ENCODE measurements around the gene ISG15.

Gene ISG15

DNA sequence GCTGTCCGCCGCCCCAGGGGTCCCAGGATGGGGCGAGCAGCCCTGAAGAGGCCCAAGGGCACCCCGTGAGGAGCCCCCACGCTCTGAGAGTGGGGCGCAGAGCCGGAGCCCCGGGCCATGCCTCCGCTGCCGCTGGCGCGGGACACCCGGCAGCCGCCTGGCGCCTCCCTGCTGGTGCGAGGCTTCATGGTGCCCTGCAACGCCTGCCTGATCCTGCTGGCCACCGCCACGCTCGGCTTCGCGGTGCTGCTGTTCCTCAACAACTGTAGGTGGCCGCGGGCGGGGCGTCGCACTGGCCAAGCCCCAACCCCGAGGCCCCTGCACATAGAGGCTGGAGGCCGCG is 21.1 kb downstream of the ISG15 start:
- no peak for DNase-seq (ENCODE audit: low spot score)
- TF ChIP-seq, protein P1, sequence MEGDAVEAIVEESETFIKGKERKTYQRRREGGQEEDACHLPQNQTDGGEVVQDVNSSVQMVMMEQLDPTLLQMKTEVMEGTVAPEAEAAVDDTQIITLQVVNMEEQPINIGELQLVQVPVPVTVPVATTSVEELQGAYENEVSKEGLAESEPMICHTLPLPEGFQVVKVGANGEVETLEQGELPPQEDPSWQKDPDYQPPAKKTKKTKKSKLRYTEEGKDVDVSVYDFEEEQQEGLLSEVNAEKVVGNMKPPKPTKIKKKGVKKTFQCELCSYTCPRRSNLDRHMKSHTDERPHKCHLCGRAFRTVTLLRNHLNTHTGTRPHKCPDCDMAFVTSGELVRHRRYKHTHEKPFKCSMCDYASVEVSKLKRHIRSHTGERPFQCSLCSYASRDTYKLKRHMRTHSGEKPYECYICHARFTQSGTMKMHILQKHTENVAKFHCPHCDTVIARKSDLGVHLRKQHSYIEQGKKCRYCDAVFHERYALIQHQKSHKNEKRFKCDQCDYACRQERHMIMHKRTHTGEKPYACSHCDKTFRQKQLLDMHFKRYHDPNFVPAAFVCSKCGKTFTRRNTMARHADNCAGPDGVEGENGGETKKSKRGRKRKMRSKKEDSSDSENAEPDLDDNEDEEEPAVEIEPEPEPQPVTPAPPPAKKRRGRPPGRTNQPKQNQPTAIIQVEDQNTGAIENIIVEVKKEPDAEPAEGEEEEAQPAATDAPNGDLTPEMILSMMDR (IDR thresholded peaks at IDR 0.05; ENCODE audit: extremely low read depth, missing control alignments), result no peak

GRCh38 chr1:1035291-1035943 is 22.1 kb downstream of the ISG15 start:
- TF ChIP-seq, protein P1 (IDR thresholded peaks at IDR 0.05; ENCODE audit: extremely low read depth, missing control alignments), result no peak
- no peak for DNase-seq (ENCODE audit: low spot score)

GRCh38 chr1:1037366-1038327 is 24.4 kb downstream of the ISG15 start:
- TF ChIP-seq, protein P1 (IDR thresholded peaks at IDR 0.05; ENCODE audit: extremely low read depth, missing control alignments), result no peak
- DNase-seq (ENCODE audit: low spot score), result no peak

- TF ChIP-seq, protein P1 (IDR thresholded peaks at IDR 0.05; ENCODE audit: extremely low read depth, missing control alignments), result no peak
- DNase-seq (ENCODE audit: low spot score), result peak; percentile 83
Observed at GRCh38 chr1:1038694-1039093, 25.4 kb downstream of the ISG15 start.

GRCh38 chr1:1039145-1039910 is 26.0 kb downstream of the ISG15 start:
- DNase-seq (ENCODE audit: low spot score), result peak; percentile 60
- TF ChIP-seq, protein P1 (IDR thresholded peaks at IDR 0.05; ENCODE audit: extremely low read depth, missing control alignments), result no peak

DNA sequence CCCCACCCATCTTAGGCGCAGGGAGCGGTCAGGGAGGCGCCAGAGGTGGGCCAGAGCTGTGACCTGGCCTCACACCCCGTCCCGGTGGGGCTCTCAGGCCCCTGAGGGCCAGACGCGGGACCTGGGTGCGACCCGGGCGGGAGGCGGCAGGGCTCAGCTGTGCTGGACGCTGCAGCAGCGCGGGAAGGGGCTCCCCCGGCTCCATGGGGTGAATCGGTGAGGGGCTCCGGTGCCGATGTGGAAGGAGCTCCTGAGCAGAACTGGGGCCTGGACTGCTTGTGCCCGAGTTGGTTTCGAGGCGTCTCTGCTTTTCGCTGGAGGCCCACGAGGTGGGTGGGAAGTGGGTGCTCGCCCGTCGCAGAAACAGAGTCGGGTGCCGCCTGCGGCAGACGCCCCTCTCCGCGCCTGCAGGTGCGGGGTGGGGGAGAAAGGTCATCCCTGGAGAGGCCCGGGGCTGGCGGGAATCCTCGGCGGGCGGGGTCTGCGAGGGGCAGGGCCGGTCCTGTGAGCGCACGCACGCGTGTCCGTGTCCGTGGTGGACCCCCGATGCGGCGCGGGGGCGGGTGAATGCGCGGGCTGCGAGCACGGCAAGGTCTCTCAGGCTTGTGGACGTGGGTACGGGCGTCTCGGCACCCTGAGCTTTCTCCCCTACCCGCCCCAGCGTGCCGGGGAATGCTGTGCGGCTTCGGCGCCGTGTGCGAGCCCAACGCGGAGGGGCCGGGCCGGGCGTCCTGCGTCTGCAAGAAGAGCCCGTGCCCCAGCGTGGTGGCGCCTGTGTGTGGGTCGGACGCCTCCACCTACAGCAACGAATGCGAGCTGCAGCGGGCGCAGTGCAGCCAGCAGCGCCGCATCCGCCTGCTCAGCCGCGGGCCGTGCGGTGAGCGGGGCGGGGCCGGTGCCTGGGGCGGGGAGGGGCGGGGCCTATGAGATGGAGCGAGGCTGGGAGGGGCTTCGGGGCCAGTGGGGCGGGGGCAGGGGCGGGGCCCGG is 27.0 kb downstream of the ISG15 start:
- TF ChIP-seq, protein P1 (IDR thresholded peaks at IDR 0.05; ENCODE audit: extremely low read depth, missing control alignments), result no peak
- peak; percentile 99 for DNase-seq (ENCODE audit: low spot score)
